ENCODE data around the gene TEX101.

- TF ChIP-seq ARNT (IDR thresholded peaks at IDR 0.05) (no peak), FOXK2 (IDR thresholded peaks at IDR 0.05) (no peak), ELF4 (IDR thresholded peaks at IDR 0.05) (no peak), HDGF (IDR thresholded peaks at IDR 0.05; ENCODE audit: borderline replicate concordance) (no peak), BHLHE40 (IDR thresholded peaks at IDR 0.05; ENCODE audit: borderline replicate concordance) (no peak), SP1 (IDR thresholded peaks at IDR 0.05) (no peak), FOXM1 (IDR thresholded peaks at IDR 0.05; ENCODE audit: borderline replicate concordance) (no peak), ZNF384 (IDR thresholded peaks at IDR 0.05) (no peak), PKNOX1 (IDR thresholded peaks at IDR 0.05) (no peak)
Measured at GRCh38 chr19:43430976-43431375, 16.3 kb downstream of the TEX101 start.
